ENCODE results near the gene RAD51AP1. TPM values are rescaled to one million over a fixed set of nuclear protein-coding genes. Genes with fewer than 3 reads are reported as not detected.

Gene RAD51AP1
- total RNA-seq, 2 donors from 2014 or later = 58.3 to 77.8 TPM

DNA sequence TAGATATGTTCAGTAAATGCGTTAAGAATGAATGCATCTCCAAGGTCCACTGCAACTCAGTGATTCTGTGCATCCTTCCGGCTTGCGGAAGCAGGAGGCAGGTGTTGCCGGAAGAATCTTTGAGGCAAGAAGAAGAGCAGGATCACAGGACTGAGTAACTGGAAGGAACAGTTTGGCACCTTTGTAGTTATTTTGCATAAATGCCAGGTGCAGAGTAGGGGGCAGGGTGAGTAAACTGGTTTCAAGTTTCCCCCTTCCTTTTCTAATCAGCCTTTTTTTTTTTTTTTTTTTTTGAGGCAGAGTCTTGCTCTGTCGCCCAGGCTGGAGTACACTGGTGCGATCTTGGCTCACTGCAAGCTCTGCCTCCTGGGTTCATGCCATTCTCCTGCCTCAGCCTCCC lies 45.6 kb downstream of the RAD51AP1 start:
- Histone ChIP-seq H3K27ac (ENCODE audit: low read depth, low read length) (no peak overlapping the region), H3K36me3 (ENCODE audit: control insufficient read depth, insufficient read depth, low read length) (no peaks in the 10 kb centered on the region), H3K4me3 (ENCODE audit: low read length) (no peak overlapping the region), H3K27me3 (ENCODE audit: control insufficient read depth, insufficient read depth, low read length, poor library complexity, severe bottlenecking) (no peaks in the 10 kb centered on the region), H3K4me1 (ENCODE audit: control insufficient read depth, insufficient read depth, low read length) (no peaks in the 10 kb centered on the region), H3K9me3 (ENCODE audit: control insufficient read depth, low read length) (no peaks in the 10 kb centered on the region), H3K9ac (ENCODE audit: extremely low read depth, low read length, poor library complexity, severe bottlenecking) (no peak overlapping the region)
- TF ChIP-seq, protein P1, sequence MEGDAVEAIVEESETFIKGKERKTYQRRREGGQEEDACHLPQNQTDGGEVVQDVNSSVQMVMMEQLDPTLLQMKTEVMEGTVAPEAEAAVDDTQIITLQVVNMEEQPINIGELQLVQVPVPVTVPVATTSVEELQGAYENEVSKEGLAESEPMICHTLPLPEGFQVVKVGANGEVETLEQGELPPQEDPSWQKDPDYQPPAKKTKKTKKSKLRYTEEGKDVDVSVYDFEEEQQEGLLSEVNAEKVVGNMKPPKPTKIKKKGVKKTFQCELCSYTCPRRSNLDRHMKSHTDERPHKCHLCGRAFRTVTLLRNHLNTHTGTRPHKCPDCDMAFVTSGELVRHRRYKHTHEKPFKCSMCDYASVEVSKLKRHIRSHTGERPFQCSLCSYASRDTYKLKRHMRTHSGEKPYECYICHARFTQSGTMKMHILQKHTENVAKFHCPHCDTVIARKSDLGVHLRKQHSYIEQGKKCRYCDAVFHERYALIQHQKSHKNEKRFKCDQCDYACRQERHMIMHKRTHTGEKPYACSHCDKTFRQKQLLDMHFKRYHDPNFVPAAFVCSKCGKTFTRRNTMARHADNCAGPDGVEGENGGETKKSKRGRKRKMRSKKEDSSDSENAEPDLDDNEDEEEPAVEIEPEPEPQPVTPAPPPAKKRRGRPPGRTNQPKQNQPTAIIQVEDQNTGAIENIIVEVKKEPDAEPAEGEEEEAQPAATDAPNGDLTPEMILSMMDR (conservative IDR thresholded peaks at IDR 0.05) = no peak
- no peak overlapping the region for H3K4me3 Mint-ChIP-seq
- peaks cover 4% of the 10 kb centered on the region for H3K4me1 Mint-ChIP-seq
- H3K9me3 Mint-ChIP-seq = peaks cover 4% of the 10 kb centered on the region
- 97 to 100% methylated on average over 3 to 4 of the region's 6 CpGs for WGBS, 2 experiments (ENCODE audit: insufficient coverage in 1 of 2, insufficient read length in 1 of 2)
- H3K27me3 Mint-ChIP-seq (ENCODE audit: insufficient read depth) = no peaks in the 10 kb centered on the region
- DNase-seq = no peak
- no peaks in the 10 kb centered on the region for H3K36me3 Mint-ChIP-seq (ENCODE audit: low read depth)
- no peak overlapping the region for H3K27ac Mint-ChIP-seq

DNA sequence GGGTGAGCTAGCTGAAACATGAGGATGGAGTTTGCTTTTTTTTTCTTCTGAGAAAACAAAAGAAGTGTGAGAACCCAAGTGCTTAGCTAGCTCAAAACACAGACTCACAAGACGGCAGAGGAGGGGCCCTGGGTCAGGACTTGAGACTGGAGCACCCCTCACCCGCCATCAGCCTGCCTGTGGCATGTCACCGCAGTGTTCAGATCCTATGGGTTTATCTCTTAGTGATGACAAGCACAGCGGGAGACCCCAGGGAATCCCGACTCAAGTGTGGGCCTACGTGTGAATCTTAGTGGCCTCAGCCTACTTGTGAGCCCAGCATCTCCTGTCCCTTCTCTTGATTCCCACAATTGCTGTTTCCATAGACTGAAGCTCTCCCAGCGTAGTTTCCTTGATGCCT lies 46.2 kb downstream of the RAD51AP1 start:
- no peaks in the 10 kb centered on the region for H3K36me3 Mint-ChIP-seq (ENCODE audit: low read depth)
- no peaks in the 10 kb centered on the region for H3K9me3 ChIP-seq (ENCODE audit: control insufficient read depth, low read length)
- no peaks in the 10 kb centered on the region for H3K27me3 ChIP-seq (ENCODE audit: control insufficient read depth, insufficient read depth, low read length, poor library complexity, severe bottlenecking)
- peak; percentile 66 for DNase-seq
- TF ChIP-seq, protein P1 (conservative IDR thresholded peaks at IDR 0.05) = no peak
- peaks cover 4% of the 10 kb centered on the region for H3K9me3 Mint-ChIP-seq
- no peaks in the 10 kb centered on the region for H3K4me1 ChIP-seq (ENCODE audit: control insufficient read depth, insufficient read depth, low read length)
- no peak overlapping the region for H3K4me3 Mint-ChIP-seq
- no peak overlapping the region for H3K4me3 ChIP-seq (ENCODE audit: low read length)
- H3K4me1 Mint-ChIP-seq = peaks cover 4% of the 10 kb centered on the region
- no peak overlapping the region for H3K27ac Mint-ChIP-seq
- H3K36me3 ChIP-seq (ENCODE audit: control insufficient read depth, insufficient read depth, low read length) = no peaks in the 10 kb centered on the region
- H3K9ac ChIP-seq (ENCODE audit: extremely low read depth, low read length, poor library complexity, severe bottlenecking) = no peak overlapping the region
- H3K27me3 Mint-ChIP-seq (ENCODE audit: insufficient read depth) = no peaks in the 10 kb centered on the region
- 87 to 94% methylated on average over 6 to 7 of the region's 7 CpGs for WGBS, 2 experiments (ENCODE audit: insufficient coverage in 1 of 2, insufficient read length in 1 of 2)
- no peak overlapping the region for H3K27ac ChIP-seq (ENCODE audit: low read depth, low read length)

DNA sequence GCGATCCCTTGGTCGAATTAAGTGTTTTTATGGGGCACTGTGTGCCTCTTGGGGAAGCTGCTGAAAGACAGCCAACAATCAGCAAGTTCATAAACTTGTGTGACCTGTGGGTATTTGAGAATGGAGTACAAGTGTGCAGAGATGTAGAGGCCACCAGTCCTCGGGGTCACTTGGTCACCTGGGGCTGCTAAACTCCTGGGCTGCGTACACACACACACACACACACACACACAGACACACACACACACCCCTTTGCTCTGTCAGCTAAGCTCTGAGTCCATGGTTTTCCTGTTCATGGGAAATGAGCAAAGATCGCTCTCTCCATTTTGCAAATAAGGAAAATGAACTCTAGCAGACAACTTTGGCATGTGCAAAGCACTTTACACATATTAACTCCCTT lies 47.8 kb downstream of the RAD51AP1 start:
- Mint-ChIP-seq H3K4me1 (peaks cover 8% of the 10 kb centered on the region), H3K36me3 (ENCODE audit: low read depth) (no peaks in the 10 kb centered on the region), H3K27me3 (ENCODE audit: insufficient read depth) (no peaks in the 10 kb centered on the region)

More for the DNA sequence above, 47.8 kb downstream of the RAD51AP1 start:
- Mint-ChIP-seq H3K9me3 (peaks cover 4% of the 10 kb centered on the region), H3K27ac (no peak overlapping the region), H3K4me3 (no peak overlapping the region)
- Histone ChIP-seq H3K4me1 (ENCODE audit: control insufficient read depth, insufficient read depth, low read length) (no peaks in the 10 kb centered on the region), H3K9me3 (ENCODE audit: control insufficient read depth, low read length) (no peaks in the 10 kb centered on the region), H3K9ac (ENCODE audit: extremely low read depth, low read length, poor library complexity, severe bottlenecking) (no peak overlapping the region), H3K27me3 (ENCODE audit: control insufficient read depth, insufficient read depth, low read length, poor library complexity, severe bottlenecking) (no peaks in the 10 kb centered on the region), H3K27ac (ENCODE audit: low read depth, low read length) (no peak overlapping the region), H3K4me3 (ENCODE audit: low read length) (no peak overlapping the region), H3K36me3 (ENCODE audit: control insufficient read depth, insufficient read depth, low read length) (no peaks in the 10 kb centered on the region)
- WGBS, 2 experiments (ENCODE audit: insufficient coverage in 1 of 2, insufficient read length in 1 of 2) = 94 to 95% methylated on average over 3 to 5 of the region's 5 CpGs
- TF ChIP-seq, protein P1 (conservative IDR thresholded peaks at IDR 0.05) = no peak
- no peak for DNase-seq
